ENCODE measurements around the gene OLAH.

- TF ChIP-seq POLR2AphosphoS5 (IDR thresholded peaks at IDR 0.05; ENCODE audit: low read depth, low read length): no peak
- TF ChIP-seq SPI1 (IDR thresholded peaks at IDR 0.05; ENCODE audit: low read depth, low read length): no peak
- TF ChIP-seq POLR2A (IDR thresholded peaks at IDR 0.05; ENCODE audit: low read depth, low read length): no peak
- no peak for TF ChIP-seq TAF1 (IDR thresholded peaks at IDR 0.05; ENCODE audit: low read depth, low read length)
- TF ChIP-seq PAX5 (IDR thresholded peaks at IDR 0.05; ENCODE audit: insufficient read depth, low read length, severe bottlenecking): no peak
- no peak for TF ChIP-seq POU2F2 (IDR thresholded peaks at IDR 0.05; ENCODE audit: low read depth, low read length)
Measured at GRCh38 chr10:15112657-15113056, 68.9 kb downstream of the OLAH start.
